Skeletal muscle cell (primary cell): ENCODE measurements around the gene CDC123.
"Not testable (repeated sequence)": the region's sequence is repeated elsewhere in the genome, so short reads cannot be mapped to it uniquely, and the experiment has no call there.

Experiments
- DNase-seq: peaks from one replicate; pipeline ENCODE4 v3.0.0-alpha.2; 2010; ENCODE audit warnings: low read depth
- H3K4me3 ChIP-seq: 2 replicates; pipeline ENCODE4 v1.5.1; 2011; ENCODE audit warnings: low read depth, mild to moderate bottlenecking, control low read depth, low read length, moderate library complexity

CDC123 gene

GRCh38 chr10:12262278-12262981, 66.4 kb downstream of the CDC123 start:
- no peak for DNase-seq
- no peak overlapping the region for H3K4me3 ChIP-seq

GRCh38 chr10:12264204-12264940, 68.4 kb downstream of the CDC123 start:
- DNase-seq: peak; percentile 15
- H3K4me3 ChIP-seq: peak overlapping the region; percentile 37

GRCh38 chr10:12269056-12269455, 73.1 kb downstream of the CDC123 start:
- no peak overlapping the region for H3K4me3 ChIP-seq
- no peak for DNase-seq

GRCh38 chr10:12271210-12271540, 75.2 kb downstream of the CDC123 start:
- no peak overlapping the region for H3K4me3 ChIP-seq
- DNase-seq: no peak

GRCh38 chr10:12277862-12278261, 81.9 kb downstream of the CDC123 start:
- not testable (repeated sequence) for H3K4me3 ChIP-seq, DNase-seq

GRCh38 chr10:12279281-12279680, 83.3 kb downstream of the CDC123 start:
- H3K4me3 ChIP-seq: no peak overlapping the region
- DNase-seq: peak; percentile 14

- H3K4me3 ChIP-seq: no peak overlapping the region
- DNase-seq: no peak
Measured at GRCh38 chr10:12287772-12288171, 91.8 kb downstream of the CDC123 start.

GRCh38 chr10:12297784-12298183, 101.8 kb downstream of the CDC123 start:
- DNase-seq, H3K4me3 ChIP-seq: not testable (repeated sequence)

- DNase-seq: no peak
- no peak overlapping the region for H3K4me3 ChIP-seq
Measured at GRCh38 chr10:12299222-12299965, 103.4 kb downstream of the CDC123 start.
